HEK293T (cell line): ENCODE data around the gene TBCK.

Experiments
- CTCF ChIA-PET: fragments of 350-600 bp; formaldehyde crosslinking; extraction: SDS; loops from one replicate; lab custom pipeline; 2021; ENCODE audit warnings: antibody characterized with exemption, inconsistent platforms; lab: Yijun Ruan, JAX
- POLR2A ChIA-PET: fragments of 350-600 bp; formaldehyde crosslinking; extraction: SDS; loops from one replicate; lab custom pipeline; 2020; ENCODE audit warnings: antibody characterized with exemption, inconsistent platforms; lab: Yijun Ruan, JAX
- DNase-seq: peaks from one replicate; pipeline ENCODE4 v3.0.0; 2012; ENCODE audit warnings: mixed read lengths; ENCODE audit errors: extremely low spot score
- ARNT ChIP-seq: fragments of 450-650 bp; IDR thresholded peaks from 2 replicates; pipeline ENCODE4 v1.6.1; 2017; ENCODE audit warnings: mild to moderate bottlenecking
- BHLHE40 ChIP-seq: fragments of 450-650 bp; IDR thresholded peaks from 2 replicates; pipeline ENCODE4 v1.6.1; 2016; ENCODE audit warnings: mild to moderate bottlenecking, moderate library complexity, borderline replicate concordance
- CTBP1 ChIP-seq: fragments of 450-650 bp; IDR thresholded peaks from 2 replicates; pipeline ENCODE4 v1.6.1; 2016; ENCODE audit warnings: borderline replicate concordance
- ELF4 ChIP-seq: fragments of 450-650 bp; IDR thresholded peaks from 2 replicates; pipeline ENCODE4 v1.6.1; 2017; ENCODE audit warnings: antibody characterized with exemption
- FOXA1 ChIP-seq: fragments of 450-650 bp; IDR thresholded peaks from 2 replicates; pipeline ENCODE4 v1.6.1; 2016; ENCODE audit warnings: mild to moderate bottlenecking
- FOXK2 ChIP-seq: fragments of 450-650 bp; IDR thresholded peaks from 2 replicates; pipeline ENCODE4 v1.6.1; 2016; ENCODE audit warnings: mild to moderate bottlenecking
- FOXM1 ChIP-seq: fragments of 450-650 bp; IDR thresholded peaks from 2 replicates; pipeline ENCODE4 v1.6.1; 2017; ENCODE audit warnings: mild to moderate bottlenecking, borderline replicate concordance
- HDGF ChIP-seq: fragments of 450-650 bp; IDR thresholded peaks from 2 replicates; pipeline ENCODE4 v1.6.1; 2017; ENCODE audit warnings: antibody characterized with exemption, borderline replicate concordance
- L3MBTL2 ChIP-seq: fragments of 450-650 bp; conservative IDR thresholded peaks from 2 replicates; pipeline ENCODE4 v1.6.1; 2016; ENCODE audit warnings: mild to moderate bottlenecking
- LEF1 ChIP-seq: fragments of 450-650 bp; IDR thresholded peaks from 2 replicates; pipeline ENCODE4 v1.6.1; 2017; ENCODE audit warnings: mild to moderate bottlenecking, borderline replicate concordance
- NFRKB ChIP-seq: fragments of 450-650 bp; IDR thresholded peaks from 2 replicates; pipeline ENCODE4 v1.6.1; 2016; ENCODE audit warnings: mild to moderate bottlenecking, moderate library complexity
- PKNOX1 ChIP-seq: fragments of 450-650 bp; IDR thresholded peaks from 2 replicates; pipeline ENCODE4 v1.6.1; 2016
- SP1 ChIP-seq: fragments of 450-650 bp; IDR thresholded peaks from 2 replicates; pipeline ENCODE4 v1.6.1; 2017
- SUZ12 ChIP-seq: fragments of 450-650 bp; IDR thresholded peaks from 2 replicates; pipeline ENCODE4 v1.6.1; 2016; ENCODE audit warnings: mild to moderate bottlenecking
- TARDBP ChIP-seq: fragments of 450-650 bp; IDR thresholded peaks from 2 replicates; pipeline ENCODE4 v1.6.1; 2016
- ZNF384 ChIP-seq: fragments of 450-650 bp; IDR thresholded peaks from 2 replicates; pipeline ENCODE4 v1.6.1; 2016

The TBCK gene

DNA sequence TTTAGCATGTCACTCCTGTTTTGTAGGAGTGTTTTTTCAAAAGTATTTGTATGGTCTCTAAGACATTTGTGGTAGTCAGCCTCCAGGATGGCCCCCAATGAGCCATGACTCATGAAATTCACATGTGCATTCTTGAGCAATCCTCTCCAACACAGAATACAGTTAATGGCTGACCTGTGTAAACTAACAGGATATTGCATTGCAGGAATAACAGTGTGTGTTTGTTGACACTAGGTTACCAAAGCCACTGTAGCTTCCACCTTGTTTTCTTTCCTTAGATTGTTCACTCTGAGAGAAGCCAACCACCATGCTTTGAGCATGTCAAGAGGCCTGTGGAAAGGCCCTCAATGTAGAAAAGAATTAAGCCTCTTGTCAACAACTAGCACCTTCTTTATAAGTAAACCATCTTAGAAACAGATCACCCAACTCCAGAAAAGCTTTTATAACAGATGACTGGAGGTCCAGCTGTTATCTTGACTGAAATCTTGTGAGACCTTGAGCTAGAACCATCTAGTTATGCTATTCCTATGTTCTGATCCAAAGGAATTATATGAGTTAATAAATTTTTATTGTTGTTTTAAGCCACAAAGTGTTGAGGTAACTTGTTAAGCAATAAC lies 28.5 kb downstream of the TBCK start:
- peak; percentile 6 for DNase-seq
- ChIA-PET POLR2A (no interaction called here), CTCF (no interaction called here)
- TF ChIP-seq FOXA1: no peak
- no peak for TF ChIP-seq ELF4
- no peak for TF ChIP-seq PKNOX1
- no peak for TF ChIP-seq SUZ12
- TF ChIP-seq TARDBP: no peak
- TF ChIP-seq HDGF: no peak
- no peak for TF ChIP-seq LEF1
- no peak for TF ChIP-seq NFRKB
- no peak for TF ChIP-seq ZNF384
- TF ChIP-seq L3MBTL2: no peak
- TF ChIP-seq BHLHE40: no peak
- no peak for TF ChIP-seq FOXK2
- TF ChIP-seq CTBP1: no peak

DNA sequence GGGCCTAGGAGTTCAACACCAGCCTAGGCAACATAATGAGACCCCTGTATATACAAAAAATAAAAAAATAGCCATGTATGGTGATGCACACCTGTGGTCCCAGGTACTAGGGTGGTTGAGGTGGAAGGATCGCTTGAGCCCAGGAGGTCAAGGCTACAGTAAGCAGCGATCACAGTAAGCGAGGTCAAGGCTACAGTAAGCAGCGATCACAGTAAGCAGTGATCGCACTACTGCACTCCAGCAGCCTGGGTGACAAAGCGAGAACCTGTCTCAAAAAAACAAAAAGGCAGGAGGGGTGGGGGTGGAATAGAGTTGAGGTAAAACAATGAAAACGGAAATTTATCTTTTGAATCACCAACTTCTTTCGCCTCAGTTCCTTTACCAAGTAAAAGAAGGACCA lies 29.4 kb downstream of the TBCK start:
- CTCF ChIA-PET: no interaction called here
- POLR2A ChIA-PET: no interaction called here
- TF ChIP-seq SUZ12: no peak
- no peak for TF ChIP-seq ARNT
- TF ChIP-seq HDGF: no peak
- no peak for TF ChIP-seq FOXM1
- no peak for TF ChIP-seq FOXK2
- TF ChIP-seq FOXA1: no peak
- TF ChIP-seq LEF1: no peak
- TF ChIP-seq BHLHE40: no peak
- no peak for TF ChIP-seq PKNOX1
- no peak for TF ChIP-seq ZNF384
- no peak for TF ChIP-seq ELF4
- TF ChIP-seq L3MBTL2: no peak
- no peak for TF ChIP-seq SP1
- no peak for TF ChIP-seq TARDBP
- no peak for DNase-seq

DNA sequence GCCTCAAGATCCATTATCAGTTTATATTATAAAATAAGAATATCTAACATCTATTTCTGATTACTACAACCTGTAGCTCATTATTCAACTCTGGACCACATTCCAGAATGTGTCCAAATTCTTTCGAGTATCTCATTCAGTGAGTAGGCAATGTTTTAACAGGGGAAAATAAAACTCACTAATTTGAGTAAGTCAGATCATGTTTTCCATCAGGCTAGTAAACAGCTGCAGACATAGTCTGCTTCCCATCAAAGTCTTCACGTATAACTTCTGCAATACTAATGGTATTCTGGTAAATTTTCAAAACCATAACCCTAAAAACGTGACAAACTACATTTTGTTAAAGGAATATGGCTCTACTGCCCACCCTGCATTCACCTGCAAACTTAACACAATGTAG lies 31.8 kb downstream of the TBCK start:
- POLR2A ChIA-PET: no interaction called here
- DNase-seq: no peak
- TF ChIP-seq FOXM1 (no peak), HDGF (no peak), ARNT (no peak), LEF1 (no peak), NFRKB (no peak), SUZ12 (no peak), ZNF384 (no peak), PKNOX1 (no peak), FOXK2 (no peak), CTBP1 (no peak), L3MBTL2 (no peak), ELF4 (no peak), SP1 (no peak), FOXA1 (no peak), TARDBP (no peak), BHLHE40 (no peak)
- CTCF ChIA-PET: no interaction called here

DNA sequence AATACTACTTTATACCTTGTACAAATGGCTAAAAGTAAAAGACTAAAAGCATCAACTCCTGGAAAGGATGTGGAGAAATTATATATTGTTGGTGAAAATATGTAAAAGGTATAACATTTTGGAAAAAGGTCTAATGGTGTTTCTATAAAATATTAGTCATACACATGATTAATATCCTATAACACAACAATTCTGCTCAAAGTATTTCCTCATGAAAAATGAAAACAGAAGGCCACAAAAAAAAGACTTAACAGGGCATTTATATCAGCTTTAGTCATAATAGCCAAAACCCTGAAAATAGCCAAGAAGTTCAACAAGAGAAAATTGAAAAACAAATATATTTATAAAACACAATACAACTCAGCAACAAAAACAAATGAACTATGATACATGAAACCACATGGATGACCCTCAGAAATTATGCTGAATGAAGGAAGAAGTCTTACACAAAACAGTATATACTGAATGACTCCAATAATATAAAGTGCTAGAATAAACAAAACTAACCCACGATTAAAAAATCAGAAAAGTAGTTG lies 38.8 kb downstream of the TBCK start:
- DNase-seq: no peak
- ChIA-PET POLR2A (no interaction called here), CTCF (no interaction called here)
- TF ChIP-seq PKNOX1 (no peak), BHLHE40 (no peak), FOXA1 (no peak), L3MBTL2 (no peak), CTBP1 (no peak), ELF4 (no peak), TARDBP (no peak), HDGF (no peak), FOXM1 (no peak), LEF1 (no peak), SP1 (no peak), ZNF384 (no peak), SUZ12 (no peak), NFRKB (no peak), ARNT (no peak)

DNA sequence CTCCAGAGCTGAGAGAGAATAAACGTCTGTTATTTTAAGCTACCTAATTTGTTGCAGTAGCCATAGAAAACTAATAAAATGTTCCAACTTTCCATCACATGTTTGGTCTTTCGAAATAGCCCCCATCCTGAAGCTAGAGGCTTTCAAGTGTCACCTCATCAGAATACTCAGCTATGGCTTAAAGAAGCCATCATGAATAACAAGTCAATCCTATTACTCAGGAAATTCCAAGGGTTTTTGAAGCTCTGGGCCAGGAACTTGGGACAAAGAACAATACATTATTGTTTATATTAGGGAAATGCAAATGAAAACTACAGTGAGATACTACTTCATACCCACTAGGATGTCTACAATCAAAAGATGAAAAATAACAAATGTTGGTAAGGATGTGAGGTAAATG lies 42.2 kb downstream of the TBCK start:
- no peak for DNase-seq
- ChIA-PET POLR2A (no interaction called here), CTCF (no interaction called here)
- TF ChIP-seq BHLHE40: no peak
- no peak for TF ChIP-seq NFRKB
- TF ChIP-seq L3MBTL2: no peak
- no peak for TF ChIP-seq ARNT
- TF ChIP-seq FOXA1: no peak
- no peak for TF ChIP-seq CTBP1
- no peak for TF ChIP-seq FOXK2
- TF ChIP-seq HDGF: no peak
- no peak for TF ChIP-seq SP1
- no peak for TF ChIP-seq TARDBP
- no peak for TF ChIP-seq ELF4
- TF ChIP-seq LEF1: no peak
- TF ChIP-seq PKNOX1: no peak
- no peak for TF ChIP-seq ZNF384
